ENCODE data around the gene MAPK1IP1L. TPM values are rescaled to one million over a fixed set of nuclear protein-coding genes. Genes with fewer than 3 reads are reported as not detected.

The MAPK1IP1L gene
- total RNA-seq, 1 experiment from 2014 or later = 18.9 TPM

DNA sequence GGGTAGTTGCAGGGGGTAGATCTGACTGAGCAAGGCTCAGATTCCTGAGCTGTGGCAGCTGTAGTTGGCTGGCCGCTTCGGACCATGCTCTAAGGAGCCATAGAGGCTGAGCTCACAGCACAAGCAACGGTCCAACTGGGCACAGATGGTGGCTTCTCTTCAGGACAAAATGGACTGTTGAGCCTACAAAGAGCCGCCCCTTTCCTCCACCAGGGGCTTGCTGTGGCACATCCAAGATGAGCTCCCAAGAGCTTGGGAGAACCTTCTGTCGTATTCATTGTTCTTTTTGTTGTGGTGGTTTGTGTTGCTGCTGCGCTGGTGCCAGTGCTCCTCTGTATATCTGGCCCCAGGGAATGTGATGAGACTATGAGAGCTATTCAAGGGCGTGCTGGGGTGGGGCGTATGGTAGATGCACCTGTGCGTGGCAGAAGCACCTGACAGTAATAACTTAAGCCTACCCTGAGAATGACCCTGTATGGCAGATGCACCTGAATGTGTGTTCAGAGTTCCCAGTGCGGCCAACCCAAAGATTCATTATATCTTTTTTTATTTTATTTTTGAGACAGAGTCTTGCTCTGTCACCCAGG, 59.8 kb downstream of the MAPK1IP1L start:
- in situ Hi-C loops (cut with HindIII; ENCODE audit: low pct_unique_long_range_greater_than_20kb, low sequenced_read_pairs) = no loop called here
- DNase-seq (ENCODE audit: low read depth) = no peak

DNA sequence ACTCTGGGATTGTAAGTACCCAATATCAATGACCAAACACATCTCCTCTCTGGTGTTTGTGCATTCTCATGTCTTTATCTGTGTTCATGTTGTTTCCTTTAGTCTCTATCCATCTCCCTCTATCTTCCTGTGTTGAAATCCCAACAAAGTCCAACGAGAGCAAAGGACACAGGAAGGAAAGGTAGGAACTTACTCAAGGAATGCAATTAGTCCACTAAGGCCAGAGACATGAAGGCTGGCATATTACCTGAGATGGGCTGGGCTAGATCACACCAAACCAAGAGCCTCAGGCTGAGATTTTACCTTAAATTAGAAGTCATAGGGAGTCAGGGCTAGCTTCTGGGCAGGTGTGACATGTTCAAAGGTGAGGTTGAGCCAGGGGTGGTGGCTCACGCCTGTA, 63.3 kb downstream of the MAPK1IP1L start:
- in situ Hi-C loops (cut with HindIII; ENCODE audit: low pct_unique_long_range_greater_than_20kb, low sequenced_read_pairs) = no loop called here
- no peak for DNase-seq (ENCODE audit: low read depth)

DNA sequence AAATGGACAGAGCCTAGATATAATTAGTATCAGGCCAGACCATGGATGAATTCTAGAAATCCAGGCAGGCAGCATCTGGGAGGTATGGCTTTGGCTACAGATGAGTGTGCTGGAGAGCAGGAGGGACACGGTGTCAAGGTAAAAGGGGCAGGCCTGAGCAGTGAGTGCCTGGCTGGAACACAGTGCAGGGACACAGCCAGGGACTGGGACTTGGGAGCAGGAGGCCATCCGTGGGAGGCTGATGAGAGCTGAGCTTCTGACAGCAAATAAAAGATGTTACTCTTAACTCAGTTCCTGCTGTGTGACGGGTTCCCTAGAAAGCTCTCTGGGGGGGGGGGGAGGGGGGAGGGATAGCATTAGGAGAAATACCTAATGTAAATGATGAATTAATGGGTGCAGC, 64.0 kb downstream of the MAPK1IP1L start:
- in situ Hi-C loops (cut with HindIII; ENCODE audit: low pct_unique_long_range_greater_than_20kb, low sequenced_read_pairs) = no loop called here
- DNase-seq (ENCODE audit: low read depth) = no peak

DNA sequence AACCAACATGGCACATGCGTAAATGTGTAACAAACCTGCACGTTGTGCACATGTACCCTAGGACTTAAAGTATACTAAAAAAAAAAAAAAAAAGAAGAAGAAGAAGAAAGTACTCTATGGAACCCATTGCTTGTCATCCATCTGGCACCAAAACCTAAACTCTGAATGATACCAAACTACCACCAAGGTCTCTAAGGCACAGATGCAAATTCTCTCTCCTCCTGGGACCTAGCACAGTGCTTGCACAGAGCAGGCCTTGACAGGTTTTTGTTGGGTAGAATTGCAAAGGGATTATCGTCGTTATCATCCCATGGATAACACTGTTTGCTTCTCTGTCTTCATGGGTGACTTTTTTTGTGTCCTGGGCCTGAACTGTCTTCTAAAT, 64.4 kb downstream of the MAPK1IP1L start:
- in situ Hi-C loops (cut with HindIII; ENCODE audit: low pct_unique_long_range_greater_than_20kb, low sequenced_read_pairs) = no loop called here
- DNase-seq (ENCODE audit: low read depth) = no peak

DNA sequence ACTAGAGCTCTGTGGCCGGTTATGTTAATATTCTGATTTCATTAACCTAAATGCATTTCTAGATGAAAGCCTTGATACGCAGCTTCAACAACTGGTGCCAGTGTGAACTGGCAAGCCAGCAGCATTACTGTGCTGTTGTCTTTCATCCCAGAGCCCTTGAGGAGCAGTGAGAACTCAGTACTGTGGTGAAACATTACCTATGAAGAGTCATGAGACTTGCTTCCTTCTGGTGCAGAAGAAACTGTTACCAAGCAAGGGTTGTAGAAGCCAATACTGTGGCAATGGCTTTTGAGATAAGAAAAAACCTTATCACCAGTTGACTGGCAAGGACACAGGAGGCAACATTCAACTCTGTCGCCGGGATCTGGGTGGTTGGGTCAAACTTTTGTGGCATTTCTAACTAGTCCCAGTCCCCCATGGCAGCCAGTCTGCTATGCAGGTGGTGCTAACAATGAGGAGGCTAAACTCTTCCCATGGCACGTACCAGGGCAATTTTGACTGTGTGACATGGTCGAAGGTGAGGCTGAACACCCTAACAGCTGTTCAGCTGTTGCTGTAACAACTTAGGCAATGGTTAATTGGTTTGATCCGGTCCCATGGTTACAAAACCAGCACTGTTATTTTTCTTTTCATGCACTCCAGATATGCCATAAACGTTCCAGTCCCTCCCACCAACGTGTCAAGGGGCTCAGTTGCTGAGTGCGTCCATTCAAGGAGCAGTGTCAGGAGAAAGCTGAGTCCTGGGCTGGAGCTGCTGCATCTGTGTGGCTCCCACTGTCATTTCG, 65.0 kb downstream of the MAPK1IP1L start:
- in situ Hi-C loops (cut with HindIII; ENCODE audit: low pct_unique_long_range_greater_than_20kb, low sequenced_read_pairs) = no loop called here

DNA sequence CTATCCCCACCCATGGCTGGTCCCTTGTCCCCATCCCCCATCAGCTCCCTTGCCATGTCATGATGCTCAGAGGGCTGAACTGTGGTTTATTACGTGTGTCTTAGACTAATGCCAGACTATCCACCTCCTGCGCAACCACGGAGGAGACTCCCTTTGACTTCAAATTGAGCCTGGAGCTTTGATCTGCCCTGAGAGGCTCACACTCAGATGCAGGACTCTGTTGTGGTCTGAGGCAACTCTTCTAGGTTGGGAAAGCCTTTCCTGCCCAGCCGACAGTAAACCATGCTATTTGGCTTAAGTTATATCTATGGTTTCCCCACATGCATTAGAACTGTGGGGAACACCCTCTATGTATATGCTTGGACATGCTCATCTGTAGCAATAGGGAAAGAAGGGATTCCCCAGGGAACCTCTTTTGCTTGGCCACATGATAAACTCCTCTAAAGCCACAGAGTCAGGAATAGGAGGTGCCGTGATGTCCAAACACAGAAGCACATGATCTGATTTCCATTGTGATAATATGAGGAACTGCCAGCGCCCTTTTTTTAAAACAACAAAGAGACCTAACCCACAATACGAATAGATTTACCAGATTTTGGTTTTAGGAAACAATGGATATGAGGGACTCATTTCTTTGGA, 66.5 kb downstream of the MAPK1IP1L start:
- no peak for DNase-seq (ENCODE audit: low read depth)

More for the DNA sequence above, 65.0 kb downstream of the MAPK1IP1L start:
- DNase-seq (ENCODE audit: low read depth) = no peak

DNA sequence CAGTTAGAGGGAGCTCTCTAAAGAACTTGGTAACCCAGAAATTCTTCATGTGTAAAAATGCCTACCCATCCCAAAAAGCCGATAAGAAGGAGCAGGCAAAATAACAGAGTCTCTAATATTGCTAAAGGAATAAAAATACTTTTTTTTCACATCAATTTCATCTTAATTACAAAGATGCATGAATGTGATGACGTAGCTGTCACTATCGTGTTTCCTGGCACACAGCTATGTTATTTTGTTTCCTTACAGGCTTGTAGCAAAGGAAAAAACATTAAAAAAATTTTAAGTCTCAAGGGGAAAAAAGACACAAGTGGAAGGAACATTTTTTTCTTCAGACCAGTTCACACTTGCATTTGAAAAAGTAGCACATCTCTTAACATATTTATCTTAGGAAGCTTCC, 67.3 kb downstream of the MAPK1IP1L start:
- DNase-seq (ENCODE audit: low read depth) = no peak
- in situ Hi-C loops (cut with HindIII; ENCODE audit: low pct_unique_long_range_greater_than_20kb, low sequenced_read_pairs) = no loop called here

More for the DNA sequence above, 66.5 kb downstream of the MAPK1IP1L start:
- in situ Hi-C loops (cut with HindIII; ENCODE audit: low pct_unique_long_range_greater_than_20kb, low sequenced_read_pairs) = no loop called here

Other genes with a start within 250 kb of the MAPK1IP1L start
- 0.38 and 1.7 TPM in 2 replicates for gene GCH1, start 148.8 kb upstream of the MAPK1IP1L start, total RNA-seq (2014; rRNA removed; shearing (Covaris generic); ENCODE audit: low replicate concordance)
- gene WDHD1, start 24.5 kb upstream of the MAPK1IP1L start, total RNA-seq (2014; rRNA removed; shearing (Covaris generic); ENCODE audit: low replicate concordance) = 6.3 and 10.0 TPM in 2 replicates
- 3.6 and 4.7 TPM in 2 replicates for gene SOCS4, start 24.4 kb upstream of the MAPK1IP1L start, total RNA-seq (2014; rRNA removed; shearing (Covaris generic); ENCODE audit: low replicate concordance)
- 246 and 274 TPM in 2 replicates for gene LGALS3, start 77.6 kb downstream of the MAPK1IP1L start, total RNA-seq (2014; rRNA removed; shearing (Covaris generic); ENCODE audit: low replicate concordance)
- gene DLGAP5, start 139.9 kb downstream of the MAPK1IP1L start, total RNA-seq (2014; rRNA removed; shearing (Covaris generic); ENCODE audit: low replicate concordance) = 27.1 and 29.9 TPM in 2 replicates
- gene FBXO34, start 219.8 kb downstream of the MAPK1IP1L start, total RNA-seq (2014; rRNA removed; shearing (Covaris generic); ENCODE audit: low replicate concordance) = 17.9 and 20.3 TPM in 2 replicates